Trophoblast cell (in vitro differentiated cells and primary cell): ENCODE data around the gene IRAG1.

Source experiments
- DNase-seq, 2 donors: peaks; one replicate each; pipeline ENCODE4 v3.0.0-alpha.2; 2016
- H2AFZ ChIP-seq: 2 replicates; pipeline ENCODE4 v1.6.1; 2013; ENCODE audit warnings: low read length, moderate library complexity, mild to moderate bottlenecking; ENCODE audit not compliant: insufficient read depth, poor library complexity
- H2AK5ac ChIP-seq: 2 replicates; pipeline ENCODE4 v1.6.1; 2013; ENCODE audit warnings: mild to moderate bottlenecking, low read length
- H2BK120ac ChIP-seq: 2 replicates; pipeline ENCODE4 v1.6.1; 2013; ENCODE audit warnings: low read length, mild to moderate bottlenecking, moderate library complexity; ENCODE audit not compliant: insufficient read depth, poor library complexity
- H2BK12ac ChIP-seq: 2 replicates; pipeline ENCODE4 v1.6.1; 2013; ENCODE audit warnings: mild to moderate bottlenecking, low read length, moderate library complexity
- H2BK5ac ChIP-seq: 2 replicates; pipeline ENCODE4 v1.6.1; 2013; ENCODE audit warnings: low read length, low read depth, moderate library complexity, mild to moderate bottlenecking; ENCODE audit not compliant: poor library complexity
- H3K14ac ChIP-seq: 2 replicates; pipeline ENCODE4 v1.6.1; 2013; ENCODE audit warnings: mild to moderate bottlenecking, low read length
- H3K18ac ChIP-seq: 2 replicates; pipeline ENCODE4 v1.6.1; 2013; ENCODE audit warnings: mild to moderate bottlenecking, low read length
- H3K23ac ChIP-seq: 2 replicates; pipeline ENCODE4 v1.6.1; 2013; ENCODE audit warnings: low read length
- H3K27ac ChIP-seq: 2 replicates; pipeline ENCODE4 v1.5.1; 2013; ENCODE audit warnings: low read depth, mild to moderate bottlenecking, inconsistent platforms, low read length, moderate library complexity
- H3K27me3 ChIP-seq: 2 replicates; pipeline ENCODE4 v1.6.1; 2013; ENCODE audit warnings: inconsistent platforms, mild to moderate bottlenecking, low read length, moderate library complexity; ENCODE audit not compliant: insufficient read depth
- H3K36me3 ChIP-seq, 2 experiments: 1 replicate in 1 of 2; 2 replicates in 1 of 2; pipeline ENCODE4 v1.6.1; 2013; ENCODE audit warnings: low read length in 2 of 2, mild to moderate bottlenecking in 2 of 2, moderate library complexity in 1 of 2; ENCODE audit not compliant: insufficient read depth in 2 of 2, control insufficient read depth in 1 of 2
- H3K4ac ChIP-seq: 2 replicates; pipeline ENCODE4 v1.6.1; 2013; ENCODE audit warnings: low read depth, mild to moderate bottlenecking, low read length, moderate library complexity
- H3K4me1 ChIP-seq, 2 experiments: 1 replicate in 1 of 2; 2 replicates in 1 of 2; pipeline ENCODE4 v1.6.1; 2013; ENCODE audit warnings: low read length in 2 of 2, mild to moderate bottlenecking in 2 of 2, moderate library complexity in 1 of 2; ENCODE audit not compliant: insufficient read depth in 2 of 2, control insufficient read depth in 1 of 2
- H3K4me2 ChIP-seq: 2 replicates; pipeline ENCODE4 v1.6.1; 2013; ENCODE audit warnings: inconsistent platforms, mild to moderate bottlenecking, low read length, moderate library complexity
- H3K4me3 ChIP-seq: 2 replicates; pipeline ENCODE4 v1.5.1; 2013; ENCODE audit warnings: mild to moderate bottlenecking, low read depth, low read length, inconsistent platforms
- H3K79me1 ChIP-seq: one replicate; pipeline ENCODE4 v1.6.1; 2013; ENCODE audit warnings: low read length
- H3K79me2 ChIP-seq: 2 replicates; pipeline ENCODE4 v1.6.1; 2013; ENCODE audit warnings: low read length, mild to moderate bottlenecking; ENCODE audit not compliant: control insufficient read depth, insufficient read depth, poor library complexity
- H3K9ac ChIP-seq: 2 replicates; pipeline ENCODE4 v1.6.1; 2013; ENCODE audit warnings: mild to moderate bottlenecking, low read length
- H3K9me3 ChIP-seq: 2 replicates; pipeline ENCODE4 v1.6.1; 2013; ENCODE audit warnings: low read depth, mild to moderate bottlenecking, control low read depth, inconsistent platforms, low read length; ENCODE audit not compliant: insufficient read depth
- H4K12ac ChIP-seq: 2 replicates; pipeline ENCODE4 v1.6.1; 2013; ENCODE audit warnings: low read depth, mild to moderate bottlenecking, low read length, moderate library complexity
- H4K8ac ChIP-seq: 2 replicates; pipeline ENCODE4 v1.6.1; 2013; ENCODE audit warnings: low read depth, mild to moderate bottlenecking, low read length, moderate library complexity
- H4K91ac ChIP-seq: one replicate; pipeline ENCODE4 v1.6.1; 2013; ENCODE audit warnings: low read depth, mild to moderate bottlenecking, low read length, moderate library complexity
- WGBS: extraction: QIAGEN DNeasy Blood & Tissue Kit; methylation state at CpG from one replicate; pipeline ENCODE4 v1.1.7; 2013; ENCODE audit warnings: missing lambda C conversion rate; ENCODE audit not compliant: insufficient read length, insufficient coverage; ENCODE audit errors: extremely low coverage; 5-methylcytosine and 5-hydroxymethylcytosine counted together

Gene IRAG1

GRCh38 chr11:10676919-10677318 lies 16.6 kb downstream of the IRAG1 start:
- Histone ChIP-seq H3K18ac (no peak overlapping the region), H2BK120ac (no peak overlapping the region), H3K4me3 (no peak overlapping the region), H2BK12ac (no peak overlapping the region), H3K9ac (no peak overlapping the region), H4K8ac (no peak overlapping the region), H2AK5ac (no peak overlapping the region), H3K79me2 (no peaks in the 10 kb centered on the region), H3K4me1 (peaks cover 5 to 13% of the 10 kb centered on the region in 2 experiments), H3K14ac (no peak overlapping the region), H3K4ac (no peak overlapping the region), H4K12ac (no peak overlapping the region), H2BK5ac (no peak overlapping the region), H3K27ac (no peak overlapping the region), H3K23ac (no peak overlapping the region), H2AFZ (no peak overlapping the region), H4K91ac (no peak overlapping the region), H3K36me3 (no peaks in the 10 kb centered on the region), H3K79me1 (peaks cover 2% of the 10 kb centered on the region), H3K27me3 (no peaks in the 10 kb centered on the region), H3K4me2 (no peak overlapping the region), H3K9me3 (no peaks in the 10 kb centered on the region)
- WGBS = no CpG with 5 or more reads among the region's 3 CpGs
- no peak for DNase-seq

DNA sequence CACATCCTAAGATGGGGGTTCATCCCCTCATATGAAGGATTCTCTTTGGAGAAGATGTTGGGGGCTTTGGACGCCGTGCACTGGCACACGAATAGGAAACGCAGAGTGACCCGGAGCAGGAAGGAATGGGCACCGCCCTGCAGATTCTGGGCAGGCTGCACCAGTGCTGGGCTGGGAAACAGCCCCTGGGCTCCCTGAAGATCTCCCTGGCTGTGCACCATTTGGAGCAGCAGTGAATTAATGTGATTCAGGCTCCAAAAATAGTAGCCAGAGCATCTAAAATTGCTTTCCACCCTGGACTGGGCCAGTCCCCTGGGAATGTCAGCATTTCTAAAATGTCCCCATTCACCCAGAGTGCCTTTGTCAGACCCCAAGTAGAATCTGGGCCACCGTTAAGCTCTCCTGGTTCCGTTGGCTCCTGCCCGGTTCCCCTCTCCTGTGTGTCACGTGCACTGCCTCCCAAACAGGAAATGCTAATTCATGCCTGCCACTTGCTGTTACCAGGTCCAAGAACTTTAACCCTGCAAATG lies 18.6 kb downstream of the IRAG1 start:
- Histone ChIP-seq H3K23ac (no peak overlapping the region), H2AFZ (no peak overlapping the region), H3K27me3 (no peaks in the 10 kb centered on the region), H2BK12ac (no peak overlapping the region), H3K4ac (no peak overlapping the region), H4K12ac (no peak overlapping the region), H4K8ac (no peak overlapping the region), H3K4me1 (peaks cover 5 to 13% of the 10 kb centered on the region in 2 experiments), H3K18ac (no peak overlapping the region), H4K91ac (peak overlapping the region; percentile 64), H2BK120ac (no peak overlapping the region), H2BK5ac (no peak overlapping the region), H2AK5ac (no peak overlapping the region), H3K14ac (no peak overlapping the region), H3K27ac (peak overlapping the region; percentile 21), H3K36me3 (no peaks in the 10 kb centered on the region), H3K9ac (no peak overlapping the region), H3K79me1 (peaks cover 2% of the 10 kb centered on the region), H3K79me2 (no peaks in the 10 kb centered on the region), H3K4me3 (no peak overlapping the region), H3K4me2 (no peak overlapping the region), H3K9me3 (no peaks in the 10 kb centered on the region)
- WGBS = no CpG with 5 or more reads among the region's 10 CpGs
- DNase-seq = no peak

DNA sequence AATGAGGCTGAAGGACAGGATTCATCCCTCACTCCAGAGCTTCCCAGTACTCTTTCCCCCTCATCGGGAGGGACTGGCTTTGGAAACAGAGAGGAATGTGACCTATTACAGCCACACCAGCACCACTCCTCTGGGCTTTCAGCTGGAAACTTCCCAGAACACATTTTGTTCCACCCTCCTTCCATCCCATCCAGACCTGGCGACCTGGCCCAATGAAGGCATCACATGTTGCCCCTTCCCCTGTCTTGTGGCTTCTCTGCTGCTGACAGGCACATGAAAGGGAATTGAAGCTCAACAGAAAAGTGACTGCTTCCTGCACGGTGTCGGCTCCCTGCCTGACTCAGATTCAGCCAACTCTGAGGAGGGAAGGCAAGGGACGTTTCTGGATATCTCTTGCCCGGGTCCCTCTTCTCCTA lies 19.1 kb downstream of the IRAG1 start:
- peak overlapping the region; percentile 21 for H3K27ac ChIP-seq
- DNase-seq = no peak
- no peak overlapping the region for H4K8ac ChIP-seq
- H3K9me3 ChIP-seq = no peaks in the 10 kb centered on the region
- no peak overlapping the region for H2BK5ac ChIP-seq
- H3K4ac ChIP-seq = no peak overlapping the region
- peaks cover 5 to 15% of the 10 kb centered on the region in 2 experiments for H3K4me1 ChIP-seq
- no peak overlapping the region for H4K12ac ChIP-seq
- H2AK5ac ChIP-seq = no peak overlapping the region
- no peaks in the 10 kb centered on the region for H3K27me3 ChIP-seq
- no peak overlapping the region for H3K14ac ChIP-seq
- H3K79me1 ChIP-seq = peaks cover 2% of the 10 kb centered on the region
- no peak overlapping the region for H3K23ac ChIP-seq
- H3K9ac ChIP-seq = no peak overlapping the region
- WGBS = no CpG with 5 or more reads among the region's 6 CpGs
- no peak overlapping the region for H2AFZ ChIP-seq
- no peak overlapping the region for H3K4me2 ChIP-seq
- H4K91ac ChIP-seq = no peak overlapping the region
- H3K36me3 ChIP-seq = no peaks in the 10 kb centered on the region
- no peak overlapping the region for H2BK12ac ChIP-seq
- no peak overlapping the region for H3K18ac ChIP-seq
- H3K4me3 ChIP-seq = no peak overlapping the region
- H3K79me2 ChIP-seq = no peaks in the 10 kb centered on the region
- no peak overlapping the region for H2BK120ac ChIP-seq

- no peak overlapping the region for H3K18ac ChIP-seq
- H4K91ac ChIP-seq = no peak overlapping the region
- no peak overlapping the region for H2BK120ac ChIP-seq
- H4K8ac ChIP-seq = no peak overlapping the region
- peaks cover 2% of the 10 kb centered on the region for H3K79me1 ChIP-seq
- no peak overlapping the region for H2AFZ ChIP-seq
- H3K27ac ChIP-seq = no peak overlapping the region
- no peak overlapping the region for H2BK5ac ChIP-seq
- H3K4me2 ChIP-seq = no peak overlapping the region
- H2AK5ac ChIP-seq = no peak overlapping the region
- H3K4ac ChIP-seq = no peak overlapping the region
- H2BK12ac ChIP-seq = no peak overlapping the region
- peaks cover 5 to 21% of the 10 kb centered on the region in 2 experiments for H3K4me1 ChIP-seq
- H3K4me3 ChIP-seq = no peak overlapping the region
- H3K14ac ChIP-seq = no peak overlapping the region
- no peak overlapping the region for H3K23ac ChIP-seq
- no peaks in the 10 kb centered on the region for H3K36me3 ChIP-seq
- no peak for DNase-seq
- no peak overlapping the region for H4K12ac ChIP-seq
- H3K9me3 ChIP-seq = no peaks in the 10 kb centered on the region
- no CpG with 5 or more reads among the region's 6 CpGs for WGBS
- no peaks in the 10 kb centered on the region for H3K79me2 ChIP-seq
- H3K9ac ChIP-seq = no peak overlapping the region
- H3K27me3 ChIP-seq = no peaks in the 10 kb centered on the region
Observed at GRCh38 chr11:10673501-10674062, 20.0 kb downstream of the IRAG1 start.
